Loucy (cell line): Measurements from ENCODE around the gene SSTR5.

Experiments used
- H2AFZ ChIP-seq: fragments of 200-600 bp; sonication (generic); 2 replicates; pipeline ENCODE4 v1.6.0; 2016; ENCODE audit warnings: antibody characterized with exemption, mild to moderate bottlenecking, low read length, moderate library complexity
- H3F3A ChIP-seq: fragments of 200-600 bp; 2 replicates; pipeline ENCODE4 v1.6.0; 2016; ENCODE audit warnings: antibody characterized with exemption, low read depth, mild to moderate bottlenecking
- H3K27me3 ChIP-seq: fragments of 200-600 bp; sonication (generic); 2 replicates; pipeline ENCODE4 v1.6.1; 2014; ENCODE audit warnings: low read length, mild to moderate bottlenecking; ENCODE audit not compliant: insufficient read depth, poor library complexity, severe bottlenecking
- H3K36me3 ChIP-seq: fragments of 200-600 bp; sonication (generic); 2 replicates; pipeline ENCODE4 v1.6.1; 2016; ENCODE audit warnings: low read length; ENCODE audit not compliant: insufficient read depth
- H3K4me1 ChIP-seq: fragments of 200-600 bp; sonication (generic); 2 replicates; pipeline ENCODE4 v1.5.1; 2014; ENCODE audit warnings: low read length, mild to moderate bottlenecking; ENCODE audit not compliant: insufficient read depth, poor library complexity, severe bottlenecking
- H3K4me2 ChIP-seq: fragments of 200-600 bp; sonication (generic); 2 replicates; pipeline ENCODE4 v1.6.0; 2014; ENCODE audit warnings: antibody characterized with exemption, low read length, low read depth, mild to moderate bottlenecking; ENCODE audit not compliant: poor library complexity, severe bottlenecking
- H3K4me3 ChIP-seq: fragments of 200-600 bp; sonication (generic); 2 replicates; pipeline ENCODE4 v1.5.1; 2014; ENCODE audit warnings: low read length, mild to moderate bottlenecking, mixed read lengths; ENCODE audit not compliant: poor library complexity, severe bottlenecking
- H3K79me2 ChIP-seq: fragments of 200-600 bp; sonication (generic); 2 replicates; pipeline ENCODE4 v1.6.1; 2014; ENCODE audit warnings: low read length; ENCODE audit not compliant: insufficient read depth
- H3K9ac ChIP-seq: fragments of 200-600 bp; sonication (generic); 2 replicates; pipeline ENCODE4 v1.6.0; 2014; ENCODE audit warnings: mild to moderate bottlenecking, low read depth, low read length, moderate library complexity; ENCODE audit not compliant: poor library complexity, severe bottlenecking
- H3K9me2 ChIP-seq: fragments of 200-600 bp; sonication (generic); replicated peaks from 2 replicates; pipeline ENCODE4 v1.6.1; 2016; ENCODE audit warnings: low read depth, low read length, mixed read lengths
- H3K9me3 ChIP-seq: fragments of 200-600 bp; sonication (generic); 2 replicates; pipeline ENCODE4 v1.6.1; 2014; ENCODE audit warnings: mild to moderate bottlenecking, antibody characterized with exemption, low read length, low read depth; ENCODE audit not compliant: insufficient read depth
- H4K20me1 ChIP-seq: fragments of 200-600 bp; sonication (generic); 2 replicates; pipeline ENCODE4 v1.6.0; 2014; ENCODE audit warnings: antibody characterized with exemption, low read length, mild to moderate bottlenecking; ENCODE audit not compliant: insufficient read depth, poor library complexity, severe bottlenecking
- EZH2phosphoT487 ChIP-seq: fragments of 200-600 bp; IDR thresholded peaks from 2 replicates; pipeline ENCODE4 v1.6.1; 2018; ENCODE audit warnings: antibody characterized with exemption, mild to moderate bottlenecking, moderate library complexity, borderline replicate concordance
- TF ChIP-seq, protein P1 (sequence below): fragments of 200-600 bp; sonication (generic); conservative IDR thresholded peaks from 2 replicates; pipeline ENCODE4 v1.5.1; 2014; ENCODE audit warnings: mild to moderate bottlenecking, antibody characterized with exemption, low read length

The SSTR5 gene

DNA sequence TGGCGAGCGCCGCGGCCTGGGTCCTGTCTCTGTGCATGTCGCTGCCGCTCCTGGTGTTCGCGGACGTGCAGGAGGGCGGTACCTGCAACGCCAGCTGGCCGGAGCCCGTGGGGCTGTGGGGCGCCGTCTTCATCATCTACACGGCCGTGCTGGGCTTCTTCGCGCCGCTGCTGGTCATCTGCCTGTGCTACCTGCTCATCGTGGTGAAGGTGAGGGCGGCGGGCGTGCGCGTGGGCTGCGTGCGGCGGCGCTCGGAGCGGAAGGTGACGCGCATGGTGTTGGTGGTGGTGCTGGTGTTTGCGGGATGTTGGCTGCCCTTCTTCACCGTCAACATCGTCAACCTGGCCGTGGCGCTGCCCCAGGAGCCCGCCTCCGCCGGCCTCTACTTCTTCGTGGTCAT is 6.8 kb downstream of the SSTR5 start:
- no peaks in the 10 kb centered on the region for H4K20me1 ChIP-seq
- H3K4me1 ChIP-seq, result no peaks in the 10 kb centered on the region
- no peaks in the 10 kb centered on the region for H3K36me3 ChIP-seq
- no peaks in the 10 kb centered on the region for H3K9me2 ChIP-seq
- no peaks in the 10 kb centered on the region for H3K27me3 ChIP-seq
- TF ChIP-seq EZH2phosphoT487, result no peak
- TF ChIP-seq, protein P1, sequence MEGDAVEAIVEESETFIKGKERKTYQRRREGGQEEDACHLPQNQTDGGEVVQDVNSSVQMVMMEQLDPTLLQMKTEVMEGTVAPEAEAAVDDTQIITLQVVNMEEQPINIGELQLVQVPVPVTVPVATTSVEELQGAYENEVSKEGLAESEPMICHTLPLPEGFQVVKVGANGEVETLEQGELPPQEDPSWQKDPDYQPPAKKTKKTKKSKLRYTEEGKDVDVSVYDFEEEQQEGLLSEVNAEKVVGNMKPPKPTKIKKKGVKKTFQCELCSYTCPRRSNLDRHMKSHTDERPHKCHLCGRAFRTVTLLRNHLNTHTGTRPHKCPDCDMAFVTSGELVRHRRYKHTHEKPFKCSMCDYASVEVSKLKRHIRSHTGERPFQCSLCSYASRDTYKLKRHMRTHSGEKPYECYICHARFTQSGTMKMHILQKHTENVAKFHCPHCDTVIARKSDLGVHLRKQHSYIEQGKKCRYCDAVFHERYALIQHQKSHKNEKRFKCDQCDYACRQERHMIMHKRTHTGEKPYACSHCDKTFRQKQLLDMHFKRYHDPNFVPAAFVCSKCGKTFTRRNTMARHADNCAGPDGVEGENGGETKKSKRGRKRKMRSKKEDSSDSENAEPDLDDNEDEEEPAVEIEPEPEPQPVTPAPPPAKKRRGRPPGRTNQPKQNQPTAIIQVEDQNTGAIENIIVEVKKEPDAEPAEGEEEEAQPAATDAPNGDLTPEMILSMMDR, result no peak
- no peaks in the 10 kb centered on the region for H3K79me2 ChIP-seq
- no peaks in the 10 kb centered on the region for H3F3A ChIP-seq
- no peak overlapping the region for H3K4me2 ChIP-seq
- H3K4me3 ChIP-seq, result no peak overlapping the region
- no peak overlapping the region for H3K9ac ChIP-seq
- H2AFZ ChIP-seq, result no peak overlapping the region
- no peaks in the 10 kb centered on the region for H3K9me3 ChIP-seq

DNA sequence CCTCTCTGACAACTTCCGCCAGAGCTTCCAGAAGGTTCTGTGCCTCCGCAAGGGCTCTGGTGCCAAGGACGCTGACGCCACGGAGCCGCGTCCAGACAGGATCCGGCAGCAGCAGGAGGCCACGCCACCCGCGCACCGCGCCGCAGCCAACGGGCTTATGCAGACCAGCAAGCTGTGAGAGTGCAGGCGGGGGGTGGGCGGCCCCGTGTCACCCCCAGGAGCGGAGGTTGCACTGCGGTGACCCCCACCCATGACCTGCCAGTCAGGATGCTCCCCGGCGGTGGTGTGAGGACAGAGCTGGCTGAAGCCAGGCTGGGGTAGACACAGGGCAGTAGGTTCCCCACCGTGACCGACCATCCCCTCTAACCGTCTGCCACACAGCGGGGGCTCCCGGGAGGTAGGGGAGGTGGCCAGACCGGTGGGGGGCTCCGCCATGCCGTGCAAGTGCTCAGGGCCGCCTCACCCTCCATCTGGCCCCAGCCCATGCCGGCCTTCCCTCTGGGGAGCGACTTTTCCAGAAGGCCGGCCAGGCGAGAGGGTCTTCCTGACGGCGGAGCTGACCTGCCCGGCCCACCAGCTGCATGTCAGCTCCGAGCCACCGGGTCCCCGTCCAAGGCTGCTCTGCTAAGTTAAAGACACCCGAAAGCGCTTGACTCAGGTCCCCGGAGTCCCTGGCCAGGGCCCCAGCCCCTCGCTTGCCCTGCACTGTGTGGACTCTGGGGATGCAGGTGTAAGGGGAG is 7.4 kb downstream of the SSTR5 start:
- Histone ChIP-seq H2AFZ (no peak overlapping the region), H3K9ac (no peak overlapping the region), H3K79me2 (no peaks in the 10 kb centered on the region), H3K9me2 (no peaks in the 10 kb centered on the region), H3F3A (no peaks in the 10 kb centered on the region), H3K4me2 (no peak overlapping the region), H3K27me3 (no peaks in the 10 kb centered on the region), H4K20me1 (no peaks in the 10 kb centered on the region), H3K4me3 (no peak overlapping the region), H3K36me3 (no peaks in the 10 kb centered on the region), H3K9me3 (no peaks in the 10 kb centered on the region), H3K4me1 (no peaks in the 10 kb centered on the region)
- TF ChIP-seq, protein P1, result no peak
- TF ChIP-seq EZH2phosphoT487, result no peak

DNA sequence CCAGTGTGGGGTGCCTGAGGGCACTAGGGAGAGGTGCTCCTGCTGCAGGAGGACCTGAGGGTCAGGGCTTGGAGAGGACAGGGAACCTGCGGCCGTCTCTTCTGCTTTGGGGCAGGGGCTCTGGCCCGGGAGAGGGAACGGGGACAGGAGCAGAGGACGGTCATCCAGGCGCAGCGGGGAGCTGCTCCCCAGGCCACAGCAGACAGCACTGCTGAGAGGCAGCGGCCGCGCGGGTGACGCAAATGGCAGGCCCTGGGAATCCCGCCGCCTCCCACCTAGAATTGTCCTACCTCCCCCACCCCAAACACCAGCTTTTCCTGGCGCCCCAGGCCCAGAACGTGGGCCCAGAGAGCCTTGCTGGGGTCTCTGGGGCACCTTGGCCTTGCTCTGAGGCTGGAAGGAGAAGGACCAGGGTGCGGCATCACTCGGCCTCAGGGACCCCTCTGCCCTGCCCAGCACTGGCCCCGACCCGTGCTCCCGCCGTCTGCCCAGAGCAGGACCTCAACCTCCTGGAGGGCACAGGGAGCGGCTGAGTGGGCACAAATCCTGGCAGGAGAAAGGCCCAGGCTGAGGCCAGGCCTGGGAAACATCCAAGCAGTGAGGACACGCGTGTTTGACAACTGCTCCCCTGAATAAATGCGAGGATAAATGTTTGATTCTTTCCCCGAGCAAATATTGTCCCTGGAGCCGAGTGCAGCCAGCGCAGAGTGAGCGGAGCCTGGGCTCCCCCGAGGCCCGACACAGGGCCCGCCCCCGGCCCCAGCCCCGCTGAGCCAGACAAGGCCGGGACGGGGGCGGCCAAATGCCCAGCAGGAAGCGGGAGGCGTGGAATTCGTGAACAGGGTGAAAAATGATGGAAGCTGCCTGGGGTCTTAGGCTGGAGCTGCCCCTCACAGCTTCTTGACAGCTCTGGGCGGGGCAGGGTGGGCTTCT is 8.5 kb downstream of the SSTR5 start:
- H3K9me2 ChIP-seq, result no peaks in the 10 kb centered on the region
- no peak for TF ChIP-seq EZH2phosphoT487
- TF ChIP-seq, protein P1, result no peak
- no peaks in the 10 kb centered on the region for H3K9me3 ChIP-seq
- no peaks in the 10 kb centered on the region for H3K36me3 ChIP-seq
- H3K4me3 ChIP-seq, result no peak overlapping the region
- H3K9ac ChIP-seq, result no peak overlapping the region
- no peaks in the 10 kb centered on the region for H3K4me1 ChIP-seq
- no peak overlapping the region for H2AFZ ChIP-seq
- no peak overlapping the region for H3K4me2 ChIP-seq
- H3F3A ChIP-seq, result no peaks in the 10 kb centered on the region
- H4K20me1 ChIP-seq, result no peaks in the 10 kb centered on the region
- no peaks in the 10 kb centered on the region for H3K27me3 ChIP-seq
- no peaks in the 10 kb centered on the region for H3K79me2 ChIP-seq
